Suprapubic skin (tissue), 4 donors: ENCODE measurements around the gene MBD2. TPM values are rescaled to one million over a fixed set of nuclear protein-coding genes. Genes with fewer than 3 reads are reported as not detected.

ENCODE experiments used
- DNase-seq, 2 donors: peaks; one replicate each; pipeline ENCODE4 v3.0.0-alpha.2; 2019; ENCODE audit warnings: low spot score in 2 of 2
- H3K27ac ChIP-seq: fragments of 200-600 bp; sonication (generic); one replicate; pipeline ENCODE4 v1.5.1; 2019
- H3K27me3 ChIP-seq: fragments of 200-600 bp; sonication (generic); one replicate; pipeline ENCODE4 v1.5.1; 2019
- H3K36me3 ChIP-seq: fragments of 200-600 bp; sonication (generic); one replicate; pipeline ENCODE4 v1.5.1; 2019
- H3K4me1 ChIP-seq: fragments of 200-600 bp; sonication (generic); one replicate; pipeline ENCODE4 v1.5.1; 2019
- H3K4me3 ChIP-seq: fragments of 200-600 bp; sonication (generic); one replicate; pipeline ENCODE4 v1.5.1; 2019; ENCODE audit warnings: mild to moderate bottlenecking
- H3K9me3 ChIP-seq: fragments of 200-600 bp; sonication (generic); one replicate; pipeline ENCODE4 v1.5.1; 2019
- CTCF ChIP-seq, 2 donors: fragments of 200-600 bp in 1 of 2; fragments of 450-650 bp in 1 of 2; sonication (generic) in 1 of 2; IDR thresholded peaks; one replicate each; pipeline ENCODE4 v1.5.1; 2016 to 2019; ENCODE audit warnings: antibody characterized with exemption in 2 of 2, mild to moderate bottlenecking in 1 of 2, moderate library complexity in 1 of 2
- EP300 ChIP-seq: sonication (generic); formaldehyde crosslinking; IDR thresholded peaks from one replicate; pipeline ENCODE4 v1.6.1; 2017; ENCODE audit warnings: antibody characterized with exemption
- POLR2A ChIP-seq, 2 donors: fragments of 450-650 bp; IDR thresholded peaks; one replicate each; pipeline ENCODE4 v1.6.1; 2017; ENCODE audit warnings: antibody characterized with exemption in 2 of 2, mild to moderate bottlenecking in 2 of 2, moderate library complexity in 2 of 2
- POLR2AphosphoS5 ChIP-seq, 3 donors: sonication (generic); formaldehyde crosslinking; IDR thresholded peaks; one replicate each; pipeline ENCODE4 v1.6.1; 2017; ENCODE audit warnings: antibody characterized with exemption in 3 of 3
- WGBS: methylation state at CpG from one replicate; pipeline ENCODE4 v1.1.5; 2018; 5-methylcytosine and 5-hydroxymethylcytosine counted together
- total RNA-seq, 4 donors: library from RNA; depleted of rRNA; stranded (reverse); fragments of >200 nt; gene quantifications; one replicate each; pipeline ENCODE4 v1.1.0, GENCODE V29; 2016

The MBD2 gene
- total RNA-seq, 4 donors from 2014 or later, result 40.8 to 55.8 (median 45.0) TPM

- H3K27me3 ChIP-seq, result no peaks in the 10 kb centered on the region
- TF ChIP-seq EP300 (no peak), POLR2A (IDR thresholded peaks at IDR 0.05) (no peak), CTCF (IDR thresholded peaks at IDR 0.05) (no peak), POLR2AphosphoS5 (IDR thresholded peaks at IDR 0.05) (no peak)
- H3K4me3 ChIP-seq, result no peak overlapping the region
- DNase-seq, result no peak
- H3K27ac ChIP-seq, result no peak overlapping the region
- H3K9me3 ChIP-seq, result no peaks in the 10 kb centered on the region
- 72% methylated on average over 9 of the region's 9 CpGs for WGBS
- H3K4me1 ChIP-seq, result no peaks in the 10 kb centered on the region
- H3K36me3 ChIP-seq, result no peaks in the 10 kb centered on the region
Measured at GRCh38 chr18:54117853-54118773, 106.4 kb downstream of the MBD2 start.

- no peak for DNase-seq
- 74% methylated on average over 3 of the region's 3 CpGs for WGBS
- Histone ChIP-seq H3K27me3 (no peaks in the 10 kb centered on the region), H3K9me3 (no peaks in the 10 kb centered on the region), H3K4me1 (no peaks in the 10 kb centered on the region), H3K4me3 (no peak overlapping the region), H3K36me3 (no peaks in the 10 kb centered on the region), H3K27ac (no peak overlapping the region)
- TF ChIP-seq EP300 (no peak), POLR2AphosphoS5 (IDR thresholded peaks at IDR 0.05) (no peak), POLR2A (IDR thresholded peaks at IDR 0.05) (no peak)
Measured at GRCh38 chr18:54116541-54117257, 107.8 kb downstream of the MBD2 start.

- Histone ChIP-seq H3K4me3 (no peak overlapping the region), H3K27me3 (no peaks in the 10 kb centered on the region), H3K9me3 (no peaks in the 10 kb centered on the region), H3K4me1 (no peaks in the 10 kb centered on the region), H3K36me3 (no peaks in the 10 kb centered on the region), H3K27ac (no peak overlapping the region)
- no peak for DNase-seq
- TF ChIP-seq EP300 (no peak), POLR2A (IDR thresholded peaks at IDR 0.05) (no peak), POLR2AphosphoS5 (IDR thresholded peaks at IDR 0.05) (no peak), CTCF (IDR thresholded peaks at IDR 0.05) (no peak)
- 86% methylated on average over 1 of the region's 1 CpG for WGBS
Measured at GRCh38 chr18:54112356-54112755, 112.1 kb downstream of the MBD2 start.

GRCh38 chr18:54109131-54109683, 115.3 kb downstream of the MBD2 start:
- Histone ChIP-seq H3K4me3 (no peak overlapping the region), H3K4me1 (no peaks in the 10 kb centered on the region), H3K27ac (no peak overlapping the region), H3K27me3 (no peaks in the 10 kb centered on the region), H3K9me3 (no peaks in the 10 kb centered on the region), H3K36me3 (no peaks in the 10 kb centered on the region)
- TF ChIP-seq POLR2AphosphoS5 (IDR thresholded peaks at IDR 0.05), result no peak
- TF ChIP-seq POLR2A (IDR thresholded peaks at IDR 0.05), result no peak
- TF ChIP-seq CTCF (IDR thresholded peaks at IDR 0.05), result no peak
- TF ChIP-seq EP300, result no peak
- DNase-seq, result no peak
- WGBS, result 82% methylated on average over 3 of the region's 3 CpGs

GRCh38 chr18:54102123-54102522, 122.3 kb downstream of the MBD2 start:
- TF ChIP-seq POLR2AphosphoS5 (IDR thresholded peaks at IDR 0.05), result no peak
- TF ChIP-seq POLR2A (IDR thresholded peaks at IDR 0.05), result no peak
- TF ChIP-seq CTCF (IDR thresholded peaks at IDR 0.05), result no peak
- TF ChIP-seq EP300, result no peak
- Histone ChIP-seq H3K4me1 (no peaks in the 10 kb centered on the region), H3K36me3 (no peaks in the 10 kb centered on the region), H3K27ac (no peak overlapping the region), H3K9me3 (no peaks in the 10 kb centered on the region), H3K27me3 (no peaks in the 10 kb centered on the region), H3K4me3 (no peak overlapping the region)
- WGBS, result 66% methylated on average over 1 of the region's 1 CpG
- DNase-seq, result no peak

Other genes starting within 250 kb of the MBD2 start
- 10 to 100 TPM in 3 of 4 donors, 1 to 10 TPM in 1; 6.4 to 40.4 (median 18.6) TPM for gene POLI, start 44.8 kb upstream of the MBD2 start, total RNA-seq
- not detected for gene STARD6, start 133.2 kb upstream of the MBD2 start, total RNA-seq
- gene C18orf54, start 133.2 kb upstream of the MBD2 start, total RNA-seq, result 1 to 10 TPM in 2 of 4 donors, under 1 TPM in 2; 0.53 to 3.8 (median 1.3) TPM